BJ (cell line): ENCODE results near the gene INSRR. TPM values are rescaled to one million over a fixed set of nuclear protein-coding genes. Genes with fewer than 3 reads are reported as not detected.

ENCODE experiments used
- CTCF ChIA-PET: fragments of 350-600 bp; formaldehyde crosslinking; extraction: SDS; loops from one replicate; lab custom pipeline; 2021; ENCODE audit warnings: antibody characterized with exemption, inconsistent platforms; lab: Yijun Ruan, JAX
- POLR2A ChIA-PET: fragments of 300-600 bp; sonication (Branson Sonifier 250); formaldehyde crosslinking; extraction: SDS; loops from one replicate; lab custom pipeline; 2021; ENCODE audit warnings: antibody characterized with exemption; lab: Charles Lee
- DNase-seq: peaks from one replicate; pipeline ENCODE4 v3.0.0-alpha.2; 2011; ENCODE audit warnings: low read depth
- H3K27me3 ChIP-seq: 2 replicates; pipeline ENCODE4 v1.6.0; 2011; ENCODE audit warnings: low read length; ENCODE audit not compliant: control insufficient read depth, insufficient read depth
- H3K36me3 ChIP-seq: 2 replicates; pipeline ENCODE4 v1.5.1; 2011; ENCODE audit warnings: low read length; ENCODE audit not compliant: control insufficient read depth, insufficient read depth
- H3K4me3 ChIP-seq: 2 replicates; pipeline ENCODE4 v1.5.1; 2011; ENCODE audit warnings: low read depth, mild to moderate bottlenecking, control low read depth, low read length
- polyA plus RNA-seq: library from polyadenylated mRNA; depleted of rRNA; stranded (reverse); fragments of >200 nt; gene quantifications from 2 replicates; pipeline ENCODE4 v1.2.3, GENCODE V29; 2011
- TF ChIP-seq, protein P1 (sequence below): IDR thresholded peaks from 2 replicates; pipeline ENCODE4 v1.5.1; 2011; ENCODE audit warnings: low read depth, mild to moderate bottlenecking, control low read depth, inconsistent platforms, low read length, moderate library complexity; ENCODE audit not compliant: insufficient read depth

INSRR gene
- polyA plus RNA-seq, 1 experiment = not detected

DNA sequence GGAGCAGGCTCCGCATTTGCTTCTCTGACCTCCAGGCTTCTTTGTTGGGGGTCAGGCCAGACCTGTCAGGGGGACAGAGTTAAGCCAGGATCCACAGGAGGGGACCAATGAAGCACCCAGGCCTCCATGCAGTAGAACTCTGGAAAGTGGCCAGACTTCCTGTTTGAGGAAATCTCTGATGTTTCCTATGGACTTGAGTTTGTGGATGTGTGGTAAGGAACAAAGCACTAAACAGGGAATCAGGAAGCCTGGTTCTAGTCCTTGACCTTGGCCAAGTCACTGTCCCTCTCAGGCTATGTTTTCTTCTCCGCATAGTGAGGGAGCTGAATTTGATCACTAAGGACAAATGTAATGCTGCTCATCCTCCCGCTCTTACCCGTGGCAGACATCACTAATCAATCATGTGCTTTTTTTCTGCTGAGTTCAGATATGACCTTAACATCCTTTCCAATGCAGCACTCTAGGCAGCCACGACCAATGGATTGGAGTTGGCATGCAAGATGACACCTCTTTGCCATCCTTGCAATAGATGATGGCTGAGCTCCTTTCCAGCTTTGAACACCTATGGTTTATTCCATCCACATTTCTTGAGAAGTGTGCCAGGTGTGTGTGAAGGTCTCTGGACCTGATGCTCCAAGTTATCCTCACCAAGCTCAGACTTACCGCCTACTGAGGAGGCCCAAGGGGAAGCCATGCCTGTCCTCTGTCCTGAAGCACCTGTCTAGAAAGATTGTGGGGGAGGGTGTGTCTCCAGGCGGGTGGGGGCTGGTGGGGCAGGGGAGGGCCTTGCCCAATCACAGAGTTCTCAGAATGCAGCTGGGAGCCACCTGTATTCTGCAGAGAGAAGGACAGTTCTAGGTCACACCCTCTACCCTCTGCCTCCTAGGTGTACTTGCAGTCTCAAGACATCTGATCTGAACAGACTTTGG is 52.1 kb downstream of the INSRR start:
- TF ChIP-seq, protein P1, sequence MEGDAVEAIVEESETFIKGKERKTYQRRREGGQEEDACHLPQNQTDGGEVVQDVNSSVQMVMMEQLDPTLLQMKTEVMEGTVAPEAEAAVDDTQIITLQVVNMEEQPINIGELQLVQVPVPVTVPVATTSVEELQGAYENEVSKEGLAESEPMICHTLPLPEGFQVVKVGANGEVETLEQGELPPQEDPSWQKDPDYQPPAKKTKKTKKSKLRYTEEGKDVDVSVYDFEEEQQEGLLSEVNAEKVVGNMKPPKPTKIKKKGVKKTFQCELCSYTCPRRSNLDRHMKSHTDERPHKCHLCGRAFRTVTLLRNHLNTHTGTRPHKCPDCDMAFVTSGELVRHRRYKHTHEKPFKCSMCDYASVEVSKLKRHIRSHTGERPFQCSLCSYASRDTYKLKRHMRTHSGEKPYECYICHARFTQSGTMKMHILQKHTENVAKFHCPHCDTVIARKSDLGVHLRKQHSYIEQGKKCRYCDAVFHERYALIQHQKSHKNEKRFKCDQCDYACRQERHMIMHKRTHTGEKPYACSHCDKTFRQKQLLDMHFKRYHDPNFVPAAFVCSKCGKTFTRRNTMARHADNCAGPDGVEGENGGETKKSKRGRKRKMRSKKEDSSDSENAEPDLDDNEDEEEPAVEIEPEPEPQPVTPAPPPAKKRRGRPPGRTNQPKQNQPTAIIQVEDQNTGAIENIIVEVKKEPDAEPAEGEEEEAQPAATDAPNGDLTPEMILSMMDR = no peak
- no peaks in the 10 kb centered on the region; the same call in 1 of the 2 replicates for H3K36me3 ChIP-seq
- H3K4me3 ChIP-seq = no peak overlapping the region
- CTCF ChIA-PET = interaction anchor here (1.3 to 11.8 kb wide), 5 partner anchors 10 to 121 kb away, joined by 4 to 160 read pairs (median 10); partner anchors contain the start of genes INSRR, NTRK1 and PEAR1
- H3K27me3 ChIP-seq = no peaks in the 10 kb centered on the region; the same call in 1 of the 2 replicates
- POLR2A ChIA-PET = no interaction called here
- no peak for DNase-seq

DNA sequence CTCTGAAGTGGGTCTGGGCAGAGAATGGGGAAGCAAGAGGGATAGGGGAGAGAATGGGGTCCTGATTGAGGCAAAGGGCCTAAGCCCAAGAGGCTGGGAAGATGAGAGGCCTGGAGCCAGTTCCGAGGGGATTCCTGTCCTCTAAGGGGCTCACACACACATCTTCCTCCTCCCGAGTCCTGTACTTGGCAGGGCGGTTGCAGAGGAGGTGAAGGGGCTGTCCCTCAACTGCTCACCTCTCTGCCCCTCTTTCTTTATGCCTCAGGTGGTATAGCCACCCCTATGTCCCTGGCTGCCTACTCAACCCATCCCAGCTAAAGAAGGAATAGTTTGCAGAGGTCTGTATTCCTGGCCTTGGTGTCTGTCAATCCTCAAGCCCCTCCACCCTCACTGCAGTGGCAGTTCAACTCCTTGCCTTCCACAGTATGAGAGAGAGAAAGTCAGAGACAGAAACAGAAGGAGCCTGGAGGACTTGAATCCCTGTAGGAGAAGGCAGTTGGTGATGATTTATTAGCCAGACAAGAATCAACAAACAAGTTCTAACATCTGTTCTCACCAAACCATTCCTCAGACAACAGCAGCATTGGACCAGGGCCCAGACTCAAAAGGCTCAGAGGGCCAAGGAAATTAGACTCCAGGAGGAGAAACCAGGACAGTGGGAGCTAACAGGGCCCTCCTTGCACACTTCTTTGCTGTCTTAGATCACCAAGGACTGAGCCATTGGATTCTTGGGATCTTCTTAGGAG is 53.0 kb downstream of the INSRR start:
- ChIA-PET CTCF (interaction anchor here (0.9 to 11.8 kb wide), 8 partner anchors 9 to 122 kb away, joined by 3 to 160 read pairs (median 4); partner anchors contain the start of genes INSRR, MRPL24, NTRK1 and PEAR1), POLR2A (no interaction called here)
- Histone ChIP-seq H3K4me3 (no peak overlapping the region), H3K36me3 (no peaks in the 10 kb centered on the region; the same call in 1 of the 2 replicates), H3K27me3 (no peaks in the 10 kb centered on the region; the same call in 1 of the 2 replicates)
- TF ChIP-seq, protein P1 = no peak
- DNase-seq = peak; percentile 76

- no peak for DNase-seq
- ChIA-PET CTCF (interaction anchor here (0.9 to 11.8 kb wide), 6 partner anchors 17 to 123 kb away, joined by 3 to 160 read pairs (median 7); partner anchors contain the start of genes INSRR, MRPL24, NTRK1 and PEAR1), POLR2A (no interaction called here)
- no peak overlapping the region for H3K4me3 ChIP-seq
- no peaks in the 10 kb centered on the region for H3K27me3 ChIP-seq
- peaks cover 3% of the 10 kb centered on the region for H3K36me3 ChIP-seq
- TF ChIP-seq, protein P1 = no peak
These were observed 54.2 kb downstream of the INSRR start for GRCh38 chr1:156804572-156805243.

DNA sequence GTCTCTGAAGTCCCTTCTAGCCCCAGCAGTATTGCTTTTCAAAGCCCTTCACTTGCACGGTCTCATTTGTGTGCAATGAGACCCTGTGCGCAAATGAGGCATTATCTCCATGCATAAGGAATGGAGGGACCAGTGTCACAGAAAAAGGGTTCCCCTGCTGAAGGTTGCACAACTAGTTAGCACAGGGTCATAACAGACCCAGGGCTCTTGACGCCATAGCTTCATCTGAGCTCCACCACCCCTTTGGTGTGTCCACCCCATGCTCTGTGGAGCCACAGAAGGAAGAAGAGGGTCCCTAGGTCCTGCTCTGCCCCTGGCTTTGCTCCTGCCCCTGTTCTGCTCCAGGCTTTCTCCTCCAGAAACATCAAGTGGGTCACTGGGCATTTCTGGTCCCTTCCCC is 54.9 kb downstream of the INSRR start:
- TF ChIP-seq, protein P1 = no peak
- ChIA-PET CTCF (interaction anchor here (1.1 to 11.8 kb wide), 5 partner anchors 18 to 84 kb away, joined by 3 to 160 read pairs (median 37); partner anchors contain the start of genes INSRR, NTRK1 and PEAR1), POLR2A (no interaction called here)
- Histone ChIP-seq H3K36me3 (peaks cover 3% of the 10 kb centered on the region), H3K27me3 (no peaks in the 10 kb centered on the region), H3K4me3 (no peak overlapping the region)
- DNase-seq = no peak
